HepG2 (cell line): ENCODE measurements around the gene PPIL6. TPM values are rescaled to one million over a fixed set of nuclear protein-coding genes. Genes with fewer than 3 reads are reported as not detected.

Experiments used
- ATAC-seq: fragments of 200-7000 bp; cut with Tn5 transposase; 3 replicates; pipeline ENCODE4 v1.9.1; 2020; ENCODE audit warnings: mild to moderate bottlenecking, moderate library complexity
- BruUV-seq: library from RNA; stranded (reverse); fragments of 400-500 nt; replicated peaks from 2 replicates; lab custom pipeline; 2021; lab: Mats Ljungman, UMichigan
- CTCF ChIA-PET: fragments of 300-600 bp; formaldehyde crosslinking; extraction: SDS; loops from one replicate; lab custom pipeline; 2021; ENCODE audit warnings: low total read pairs, inconsistent platforms, low intra/inter-chr PET ratio; lab: Yijun Ruan, JAX
- POLR2A ChIA-PET: fragments of 350-600 bp; sonication (Branson Sonifier 250); formaldehyde crosslinking; loops from one replicate; lab custom pipeline; 2020; ENCODE audit warnings: antibody characterized with exemption, inconsistent platforms; lab: Yijun Ruan, JAX
- DNase-seq: peaks from one replicate; pipeline ENCODE4 v3.0.0-alpha.2; 2015; ENCODE audit warnings: low spot score
- FAIRE-seq: peaks from 3 replicates; lab custom pipeline; 2011; peaks lifted over from hg19 to GRCh38; lab: Jason Lieb, UNC
- H2AFZ ChIP-seq: one replicate; pipeline ENCODE4 v1.6.1; 2011; ENCODE audit warnings: low read length, inconsistent platforms
- H3K27ac ChIP-seq: fragments of 300-600 bp; 3 replicates; pipeline ENCODE4 v1.8.0; 2011; ENCODE audit warnings: mixed run types, mild to moderate bottlenecking, mixed read lengths, low read length, inconsistent platforms; ENCODE audit not compliant: insufficient read depth; ENCODE audit errors: extremely low read length
- H3K27me3 ChIP-seq, 2 experiments: fragments of 200-600 bp in 1 of 2; 2 replicates in 1 of 2; 3 replicates in 1 of 2; pipeline versions ENCODE4 v1.6.0 to v1.8.0; 2011; ENCODE audit warnings: low read length in 2 of 2, mild to moderate bottlenecking in 2 of 2, moderate library complexity in 2 of 2, inconsistent platforms in 1 of 2; ENCODE audit not compliant: insufficient read depth in 2 of 2, control insufficient read depth in 1 of 2
- H3K36me3 ChIP-seq, 2 experiments: fragments of 200-600 bp in 1 of 2; replicated peaks in 1 of 2; 2 replicates in 1 of 2; 3 replicates in 1 of 2; pipeline versions ENCODE4 v1.5.1 to v1.8.0; 2011; ENCODE audit warnings: low read length in 2 of 2, inconsistent platforms in 1 of 2; ENCODE audit not compliant: insufficient read depth in 2 of 2, control insufficient read depth in 1 of 2
- H3K4me1 ChIP-seq: 2 replicates; pipeline ENCODE4 v1.5.1; 2012; ENCODE audit warnings: low read length, inconsistent platforms; ENCODE audit not compliant: insufficient read depth
- H3K4me2 ChIP-seq: 2 replicates; pipeline ENCODE4 v1.6.0; 2011; ENCODE audit warnings: low read depth, low read length, inconsistent platforms
- H3K4me3 ChIP-seq, 3 experiments: fragments of 200-600 bp in 1 of 3; sonication (generic), shearing (Covaris generic) in 1 of 3; replicated peaks in 1 of 3; 2 replicates each; pipeline ENCODE4 v1.5.1; 2011 to 2016; ENCODE audit warnings: low read length in 3 of 3, inconsistent platforms in 2 of 3, low read depth in 2 of 3, mild to moderate bottlenecking in 2 of 3, control low read depth in 1 of 3, mixed read lengths in 1 of 3; ENCODE audit not compliant: insufficient read depth in 1 of 3
- H3K79me2 ChIP-seq: one replicate; pipeline ENCODE4 v1.6.1; 2011; ENCODE audit warnings: low read length, inconsistent platforms; ENCODE audit not compliant: insufficient read depth
- H3K9ac ChIP-seq: 2 replicates; pipeline ENCODE4 v1.6.0; 2011; ENCODE audit warnings: mild to moderate bottlenecking, low read depth, low read length, inconsistent platforms; ENCODE audit not compliant: insufficient read depth
- H3K9me3 ChIP-seq: 2 replicates; pipeline ENCODE4 v1.5.1; 2012; ENCODE audit warnings: mild to moderate bottlenecking, low read length
- H4K20me1 ChIP-seq: 2 replicates; pipeline ENCODE4 v1.6.0; 2011; ENCODE audit warnings: inconsistent platforms, mild to moderate bottlenecking, low read length, moderate library complexity; ENCODE audit not compliant: insufficient read depth
- ATF7-NPFF ChIP-seq: sonication (generic); formaldehyde crosslinking; IDR thresholded peaks from 2 replicates; pipeline ENCODE4 v1.8.1; 2023; ENCODE audit warnings: mild to moderate bottlenecking, low read depth, missing genetic modification reagents, moderate library complexity
- EZH2 ChIP-seq: conservative IDR thresholded peaks from 2 replicates; pipeline ENCODE4 v1.6.1; 2012; ENCODE audit warnings: mild to moderate bottlenecking, low read depth, low read length, moderate library complexity
- HINFP ChIP-seq: sonication (generic); formaldehyde crosslinking; IDR thresholded peaks from 2 replicates; pipeline ENCODE4 v1.4.0; 2020; ENCODE audit warnings: low read depth, mild to moderate bottlenecking, missing genetic modification reagents
- IRF2 ChIP-seq: IDR thresholded peaks from 2 replicates; pipeline ENCODE4 v1.6.1; 2018; ENCODE audit warnings: missing genetic modification reagents, missing compliant biosample characterization
- PHB2 ChIP-seq: fragments of 450-650 bp; IDR thresholded peaks from 2 replicates; pipeline ENCODE4 v1.6.1; 2018; ENCODE audit not compliant: partially characterized antibody
- RFXANK ChIP-seq: IDR thresholded peaks from 2 replicates; pipeline ENCODE4 v1.6.1; 2016
- U2AF2 ChIP-seq: fragments of 200-400 bp; formaldehyde crosslinking; IDR thresholded peaks from 2 replicates; pipeline ENCODE4 v1.6.1; 2017; ENCODE audit warnings: low read depth, mild to moderate bottlenecking, low read length
- ZFP82 ChIP-seq: sonication (generic); formaldehyde crosslinking; IDR thresholded peaks from 2 replicates; pipeline ENCODE4 v1.5.1; 2020; ENCODE audit warnings: mild to moderate bottlenecking, missing genetic modification reagents, borderline replicate concordance
- ZKSCAN8 ChIP-seq: IDR thresholded peaks from 2 replicates; pipeline ENCODE4 v1.6.1; 2016; ENCODE audit warnings: borderline replicate concordance, missing genetic modification reagents, missing compliant biosample characterization
- ZNF18 ChIP-seq: sonication (generic); formaldehyde crosslinking; IDR thresholded peaks from 2 replicates; pipeline ENCODE4 v1.8.0; 2022; ENCODE audit warnings: mild to moderate bottlenecking, missing genetic modification reagents; ENCODE audit not compliant: insufficient replicate concordance
- ZNF335 ChIP-seq: sonication (generic); formaldehyde crosslinking; IDR thresholded peaks from 2 replicates; pipeline ENCODE4 v1.4.0; 2020; ENCODE audit warnings: missing genetic modification reagents
- ZNF367 ChIP-seq: sonication (generic); formaldehyde crosslinking; IDR thresholded peaks from 2 replicates; pipeline ENCODE4 v1.4.0; 2020; ENCODE audit warnings: missing genetic modification reagents, borderline replicate concordance
- ZNF432 ChIP-seq: sonication (generic); formaldehyde crosslinking; IDR thresholded peaks from 2 replicates; pipeline ENCODE4 v1.5.0; 2020; ENCODE audit warnings: missing genetic modification reagents, mild to moderate bottlenecking, borderline replicate concordance
- ZNF615 ChIP-seq: sonication (generic); formaldehyde crosslinking; IDR thresholded peaks from 2 replicates; pipeline ENCODE4 v1.5.0; 2020; ENCODE audit warnings: mild to moderate bottlenecking, missing genetic modification reagents, borderline replicate concordance
- ZNF639 ChIP-seq: conservative IDR thresholded peaks from 2 replicates; pipeline ENCODE4 v1.6.1; 2018; ENCODE audit warnings: missing genetic modification reagents
- ZNF720 ChIP-seq: sonication (generic); formaldehyde crosslinking; IDR thresholded peaks from 2 replicates; pipeline ENCODE4 v1.4.0; 2020; ENCODE audit warnings: missing genetic modification reagents
- ZNF883 ChIP-seq: sonication (generic); formaldehyde crosslinking; IDR thresholded peaks from 2 replicates; pipeline ENCODE4 v1.5.1; 2020; ENCODE audit warnings: mild to moderate bottlenecking, missing genetic modification reagents; ENCODE audit errors: not compliant biosample characterization
- ZSCAN20 ChIP-seq: sonication (generic); formaldehyde crosslinking; IDR thresholded peaks from 2 replicates; pipeline ENCODE4 v1.4.0; 2020; ENCODE audit warnings: missing genetic modification reagents, mild to moderate bottlenecking, borderline replicate concordance
- ZSCAN31 ChIP-seq: sonication (generic); formaldehyde crosslinking; IDR thresholded peaks from 2 replicates; pipeline ENCODE4 v1.5.0; 2020; ENCODE audit warnings: low read depth, mild to moderate bottlenecking, missing genetic modification reagents
- WGBS: methylation state at CpG from one replicate; pipeline ENCODE4 v1.1.6; 2017; ENCODE audit warnings: low lambda C conversion rate; 5-methylcytosine and 5-hydroxymethylcytosine counted together
- in situ Hi-C: cut with HindIII; loops from 2 replicates; pipeline ENCODE4 v1.10.0; 2017; ENCODE audit warnings: low pct_unique_long_range_greater_than_20kb; ENCODE audit not compliant: extremely low pct_ligation_motif_present
- intact Hi-C: fragments of 100-400 bp; cut with micrococcal nuclease; formaldehyde crosslinking; loops from one replicate; pipeline ENCODE4 v1.10.0; 2022; ENCODE audit not compliant: unreplicated experiment
- polyA plus RNA-seq, 8 experiments: library from polyadenylated mRNA; depleted of rRNA in 3 of 8; stranded (reverse) in 7 of 8; unstranded in 1 of 8; fragments of >200 nt; fragmentation: Illumina TruSeq in 4 of 8; extraction: Trizol in 4 of 8; gene quantifications; 2 replicates each; pipeline versions ENCODE4 v1.2.1 to v1.2.3, GENCODE V29; 2011 to 2016; ENCODE audit warnings: low read depth in 4 of 8, missing spikeins in 1 of 8, mixed read lengths in 1 of 8; ENCODE audit not compliant: insufficient read depth in 1 of 8
- total RNA-seq, 5 experiments: library from RNA; depleted of rRNA; stranded (reverse); fragments of >200 nt; fragmentation: Illumina TruSeq; extraction: Trizol; gene quantifications; 2 replicates each; pipeline ENCODE4 v1.2.3, GENCODE V29; 2016; ENCODE audit warnings: low read depth in 1 of 5

The PPIL6 gene
- total and polyA plus RNA-seq, 2 of the 13 experiments (the other 11 are each of a cell fraction or from before 2014, with no cell fraction given), result 0.22 to 0.46 TPM

GRCh38 chr6:109381747-109382575 lies 58.5 kb downstream of the PPIL6 start, which contains the start of gene CD164:
Gene CD164, minus strand, starts transcription at chr6:109382467. Its CDS starts 89 bp downstream, at chr6:109382378.
- Histone ChIP-seq H3K27me3 (no peaks in the 10 kb centered on the region; a peak in 1 of 5 replicates), H3K9me3 (no peaks in the 10 kb centered on the region), H2AFZ (peak within 1 kb of the TSS; percentile 98), H3K27ac (peak within 1 kb of the TSS; percentile 98), H3K4me2 (peak within 1 kb of the TSS; percentile 96), H3K79me2 (peaks cover 52% of the 10 kb centered on the region), H4K20me1 (peaks cover 45% of the 10 kb centered on the region), H3K4me3 (peak within 1 kb of the TSS; percentile 95 to 99 (median 99)), H3K4me1 (peaks cover 38% of the 10 kb centered on the region), H3K9ac (peak within 1 kb of the TSS; percentile 99), H3K36me3 (peaks cover 7 to 21% of the 10 kb centered on the region in 2 experiments; a peak in 4 of 5 replicates)
- FAIRE-seq (no peak), ATAC-seq (peak; percentile 68), DNase-seq (peak; percentile 87)
- POLR2A ChIA-PET, result interaction anchor here (1.0 to 3.9 kb wide), 14 partner anchors 8 to 199 kb away, joined by 3 to 29 read pairs (median 4); partner anchors contain the start of genes PPIL6 and SMPD2
- intact Hi-C loops (loop anchor here (1.0 to 5.0 kb wide), 4 partner anchors 59 to 285 kb away; partner anchors contain the start of genes CEP57L1, PPIL6 and SMPD2), in situ Hi-C loops (loop anchor here (5.0 kb wide), 2 partner anchors 60 to 195 kb away; partner anchors contain the start of genes PPIL6 and SMPD2)
- CTCF ChIA-PET, result no interaction called here
- BruUV-seq, result no TSS peak
- WGBS, result under 1% methylated on average over 38 of the region's 93 CpGs
- TF ChIP-seq ZNF367 (CRISPR knock-in tag) (0 out of 2 replicates have a peak, but pooled peaks have one; percentile 38), PHB2 (no peak), EZH2 (no peak), ZSCAN20 (CRISPR knock-in tag) (0 out of 2 replicates have a peak, but pooled peaks have one; percentile 41), ZSCAN31 (CRISPR knock-in tag) (no peak; the same call in 1 of the 2 replicates), ZNF615 (CRISPR knock-in tag) (no peak), RFXANK (CRISPR knock-in tag) (no peak), ZNF432 (no peak), ZNF335 (CRISPR knock-in tag) (no peak), ZNF883 (CRISPR knock-in tag) (no peak), HINFP (CRISPR knock-in tag) (no peak; the same call in 1 of the 2 replicates), ZKSCAN8 (CRISPR knock-in tag) (0 out of 2 replicates have a peak, but pooled peaks have one; percentile 4), ZNF720 (no peak; the same call in 1 of the 2 replicates), ZFP82 (CRISPR knock-in tag) (peak; percentile 65; the same call in 1 of the 2 replicates), ATF7-NPFF (peak; percentile 75; the same call in 1 of the 2 replicates), ZNF639 (CRISPR knock-in tag) (no peak), IRF2 (CRISPR knock-in tag) (peak; percentile 57; the same call in 1 of the 2 replicates), ZNF18 (CRISPR knock-in tag) (no peak), U2AF2 (no peak; the same call in none of the 2 replicates)
